PFSK-1 (cell line): Measurements from ENCODE around the gene SKIC3.

Source experiments
- FOXP2 ChIP-seq: optimal IDR thresholded peaks from 2 replicates; pipeline ENCODE3; 2011; ENCODE audit warnings: borderline replicate concordance, control low read depth, inconsistent platforms; ENCODE audit not compliant: insufficient read depth; ENCODE audit errors: extremely low read length, extremely low read depth
- POLR2AphosphoS5 ChIP-seq: IDR thresholded peaks from 2 replicates; pipeline ENCODE4 v1.6.1; 2012; ENCODE audit warnings: low read depth, mild to moderate bottlenecking, control low read depth, low read length, moderate library complexity
- SIN3A ChIP-seq: IDR thresholded peaks from 2 replicates; pipeline ENCODE4 v1.6.1; 2012; ENCODE audit warnings: mild to moderate bottlenecking, low read length, moderate library complexity, borderline replicate concordance; ENCODE audit not compliant: insufficient read depth
- TAF1 ChIP-seq: IDR thresholded peaks from 2 replicates; pipeline ENCODE4 v1.6.1; 2012; ENCODE audit warnings: low read length, control low read depth, borderline replicate concordance; ENCODE audit not compliant: insufficient read depth
- TF ChIP-seq, protein P1 (sequence below), 2 experiments: IDR thresholded peaks; 2 replicates each; pipeline versions ENCODE4 v1.6.1 to v1.8.0; 2011 to 2012; ENCODE audit warnings: low read depth in 2 of 2, low read length in 2 of 2, control low read depth in 1 of 2, inconsistent platforms in 1 of 2, mild to moderate bottlenecking in 1 of 2, moderate library complexity in 1 of 2; ENCODE audit not compliant: insufficient read depth in 1 of 2

The SKIC3 gene

DNA sequence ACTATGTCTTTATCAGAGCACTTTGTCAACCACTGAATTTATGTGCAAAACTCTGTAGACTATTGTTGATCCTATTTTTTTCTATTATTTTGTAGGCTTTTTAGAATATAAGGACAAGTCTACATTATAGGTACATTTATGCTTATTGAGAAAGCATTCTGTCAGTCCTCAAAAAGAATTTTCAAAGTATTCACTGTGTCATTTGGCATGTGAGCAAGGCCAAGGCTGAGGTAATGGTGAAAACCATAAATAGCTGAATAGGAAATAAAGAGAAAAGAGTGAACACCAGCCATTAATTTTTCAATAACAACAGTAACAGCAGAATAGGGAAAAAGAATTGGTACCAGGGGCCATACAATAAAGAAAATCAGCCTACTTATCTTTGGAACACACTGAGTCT lies 21.0 kb downstream of the SKIC3 start:
- TF ChIP-seq POLR2AphosphoS5: no peak
- no peak for TF ChIP-seq FOXP2
- TF ChIP-seq, protein P1, sequence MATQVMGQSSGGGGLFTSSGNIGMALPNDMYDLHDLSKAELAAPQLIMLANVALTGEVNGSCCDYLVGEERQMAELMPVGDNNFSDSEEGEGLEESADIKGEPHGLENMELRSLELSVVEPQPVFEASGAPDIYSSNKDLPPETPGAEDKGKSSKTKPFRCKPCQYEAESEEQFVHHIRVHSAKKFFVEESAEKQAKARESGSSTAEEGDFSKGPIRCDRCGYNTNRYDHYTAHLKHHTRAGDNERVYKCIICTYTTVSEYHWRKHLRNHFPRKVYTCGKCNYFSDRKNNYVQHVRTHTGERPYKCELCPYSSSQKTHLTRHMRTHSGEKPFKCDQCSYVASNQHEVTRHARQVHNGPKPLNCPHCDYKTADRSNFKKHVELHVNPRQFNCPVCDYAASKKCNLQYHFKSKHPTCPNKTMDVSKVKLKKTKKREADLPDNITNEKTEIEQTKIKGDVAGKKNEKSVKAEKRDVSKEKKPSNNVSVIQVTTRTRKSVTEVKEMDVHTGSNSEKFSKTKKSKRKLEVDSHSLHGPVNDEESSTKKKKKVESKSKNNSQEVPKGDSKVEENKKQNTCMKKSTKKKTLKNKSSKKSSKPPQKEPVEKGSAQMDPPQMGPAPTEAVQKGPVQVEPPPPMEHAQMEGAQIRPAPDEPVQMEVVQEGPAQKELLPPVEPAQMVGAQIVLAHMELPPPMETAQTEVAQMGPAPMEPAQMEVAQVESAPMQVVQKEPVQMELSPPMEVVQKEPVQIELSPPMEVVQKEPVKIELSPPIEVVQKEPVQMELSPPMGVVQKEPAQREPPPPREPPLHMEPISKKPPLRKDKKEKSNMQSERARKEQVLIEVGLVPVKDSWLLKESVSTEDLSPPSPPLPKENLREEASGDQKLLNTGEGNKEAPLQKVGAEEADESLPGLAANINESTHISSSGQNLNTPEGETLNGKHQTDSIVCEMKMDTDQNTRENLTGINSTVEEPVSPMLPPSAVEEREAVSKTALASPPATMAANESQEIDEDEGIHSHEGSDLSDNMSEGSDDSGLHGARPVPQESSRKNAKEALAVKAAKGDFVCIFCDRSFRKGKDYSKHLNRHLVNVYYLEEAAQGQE (IDR thresholded peaks at IDR 0.05; ENCODE audit: insufficient read depth in 1 of 2, low read depth in 2 of 2, low read length in 2 of 2): no peak
- TF ChIP-seq SIN3A: no peak
- no peak for TF ChIP-seq TAF1

- no peak for TF ChIP-seq POLR2AphosphoS5
- no peak for TF ChIP-seq FOXP2
- TF ChIP-seq TAF1: no peak
- no peak for TF ChIP-seq SIN3A
- TF ChIP-seq, protein P1 (IDR thresholded peaks at IDR 0.05; ENCODE audit: insufficient read depth in 1 of 2, low read depth in 2 of 2, low read length in 2 of 2): no peak
Observed at GRCh38 chr5:95533106-95533505, 21.7 kb downstream of the SKIC3 start.

GRCh38 chr5:95532415-95532814 lies 22.4 kb downstream of the SKIC3 start:
- TF ChIP-seq SIN3A: no peak
- TF ChIP-seq FOXP2: no peak
- TF ChIP-seq, protein P1 (IDR thresholded peaks at IDR 0.05; ENCODE audit: insufficient read depth in 1 of 2, low read depth in 2 of 2, low read length in 2 of 2): no peak
- no peak for TF ChIP-seq POLR2AphosphoS5
- no peak for TF ChIP-seq TAF1

DNA sequence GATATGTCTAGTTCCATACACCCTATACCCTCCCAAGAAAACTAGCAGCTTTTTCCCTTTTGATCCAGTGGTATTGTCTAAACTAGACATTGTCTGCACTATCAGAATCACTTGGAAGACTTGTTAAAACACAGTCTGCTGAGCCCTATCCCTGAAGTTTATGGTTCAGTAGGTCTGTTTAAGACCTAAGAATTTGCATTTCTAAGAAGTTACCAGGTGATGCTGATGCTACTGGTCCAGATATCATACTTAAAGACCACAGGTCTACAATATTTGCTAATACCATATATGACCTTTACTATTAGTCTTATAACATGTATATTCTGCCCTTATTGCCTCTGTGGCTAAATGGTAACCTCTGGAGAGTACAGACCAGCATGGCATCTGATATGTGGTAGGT lies 23.3 kb downstream of the SKIC3 start:
- TF ChIP-seq TAF1 (no peak), POLR2AphosphoS5 (no peak), SIN3A (no peak), FOXP2 (no peak)
- TF ChIP-seq, protein P1 (IDR thresholded peaks at IDR 0.05; ENCODE audit: insufficient read depth in 1 of 2, low read depth in 2 of 2, low read length in 2 of 2): no peak

DNA sequence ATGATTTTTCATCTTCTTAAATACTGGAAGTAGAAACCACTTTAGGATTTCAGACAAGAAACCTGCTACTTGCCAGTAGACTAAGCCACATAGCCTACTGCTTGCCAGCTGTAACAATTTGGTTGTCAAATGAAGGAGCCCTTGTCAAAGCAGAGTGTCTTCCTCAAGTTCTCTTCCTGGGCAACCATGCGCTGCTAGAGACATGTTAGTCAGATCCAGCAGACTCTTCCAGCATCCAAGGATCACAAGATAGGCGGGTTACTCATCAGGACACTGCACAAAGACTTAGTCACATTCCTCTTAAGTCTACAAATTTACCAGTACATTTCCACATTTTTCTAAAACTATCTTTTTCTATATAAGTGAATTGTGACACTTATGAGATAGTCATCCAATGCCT lies 24.4 kb downstream of the SKIC3 start:
- no peak for TF ChIP-seq TAF1
- TF ChIP-seq SIN3A: no peak
- no peak for TF ChIP-seq FOXP2
- no peak for TF ChIP-seq POLR2AphosphoS5
- TF ChIP-seq, protein P1 (IDR thresholded peaks at IDR 0.05; ENCODE audit: insufficient read depth in 1 of 2, low read depth in 2 of 2, low read length in 2 of 2): no peak
